HEK293T (cell line): ENCODE data around the gene SP140L.
"Not testable (repeated sequence)": the region's sequence is repeated elsewhere in the genome, so short reads cannot be mapped to it uniquely, and the experiment has no call there.

Experiments
- CTCF ChIA-PET: fragments of 350-600 bp; formaldehyde crosslinking; extraction: SDS; loops from one replicate; lab custom pipeline; 2021; ENCODE audit warnings: antibody characterized with exemption, inconsistent platforms; lab: Yijun Ruan, JAX
- POLR2A ChIA-PET: fragments of 350-600 bp; formaldehyde crosslinking; extraction: SDS; loops from one replicate; lab custom pipeline; 2020; ENCODE audit warnings: antibody characterized with exemption, inconsistent platforms; lab: Yijun Ruan, JAX
- DNase-seq: peaks from one replicate; pipeline ENCODE4 v3.0.0; 2012; ENCODE audit warnings: mixed read lengths; ENCODE audit errors: extremely low spot score
- ARNT ChIP-seq: fragments of 450-650 bp; IDR thresholded peaks from 2 replicates; pipeline ENCODE4 v1.6.1; 2017; ENCODE audit warnings: mild to moderate bottlenecking
- BHLHE40 ChIP-seq: fragments of 450-650 bp; IDR thresholded peaks from 2 replicates; pipeline ENCODE4 v1.6.1; 2016; ENCODE audit warnings: mild to moderate bottlenecking, moderate library complexity, borderline replicate concordance
- CTBP1 ChIP-seq: fragments of 450-650 bp; IDR thresholded peaks from 2 replicates; pipeline ENCODE4 v1.6.1; 2016; ENCODE audit warnings: borderline replicate concordance
- ELF4 ChIP-seq: fragments of 450-650 bp; IDR thresholded peaks from 2 replicates; pipeline ENCODE4 v1.6.1; 2017; ENCODE audit warnings: antibody characterized with exemption
- FOXA1 ChIP-seq: fragments of 450-650 bp; IDR thresholded peaks from 2 replicates; pipeline ENCODE4 v1.6.1; 2016; ENCODE audit warnings: mild to moderate bottlenecking
- FOXK2 ChIP-seq: fragments of 450-650 bp; IDR thresholded peaks from 2 replicates; pipeline ENCODE4 v1.6.1; 2016; ENCODE audit warnings: mild to moderate bottlenecking
- FOXM1 ChIP-seq: fragments of 450-650 bp; IDR thresholded peaks from 2 replicates; pipeline ENCODE4 v1.6.1; 2017; ENCODE audit warnings: mild to moderate bottlenecking, borderline replicate concordance
- HDGF ChIP-seq: fragments of 450-650 bp; IDR thresholded peaks from 2 replicates; pipeline ENCODE4 v1.6.1; 2017; ENCODE audit warnings: antibody characterized with exemption, borderline replicate concordance
- L3MBTL2 ChIP-seq: fragments of 450-650 bp; conservative IDR thresholded peaks from 2 replicates; pipeline ENCODE4 v1.6.1; 2016; ENCODE audit warnings: mild to moderate bottlenecking
- LEF1 ChIP-seq: fragments of 450-650 bp; IDR thresholded peaks from 2 replicates; pipeline ENCODE4 v1.6.1; 2017; ENCODE audit warnings: mild to moderate bottlenecking, borderline replicate concordance
- NFRKB ChIP-seq: fragments of 450-650 bp; IDR thresholded peaks from 2 replicates; pipeline ENCODE4 v1.6.1; 2016; ENCODE audit warnings: mild to moderate bottlenecking, moderate library complexity
- PKNOX1 ChIP-seq: fragments of 450-650 bp; IDR thresholded peaks from 2 replicates; pipeline ENCODE4 v1.6.1; 2016
- SP1 ChIP-seq: fragments of 450-650 bp; IDR thresholded peaks from 2 replicates; pipeline ENCODE4 v1.6.1; 2017
- SUZ12 ChIP-seq: fragments of 450-650 bp; IDR thresholded peaks from 2 replicates; pipeline ENCODE4 v1.6.1; 2016; ENCODE audit warnings: mild to moderate bottlenecking
- TARDBP ChIP-seq: fragments of 450-650 bp; IDR thresholded peaks from 2 replicates; pipeline ENCODE4 v1.6.1; 2016
- ZNF384 ChIP-seq: fragments of 450-650 bp; IDR thresholded peaks from 2 replicates; pipeline ENCODE4 v1.6.1; 2016

SP140L gene

GRCh38 chr2:230383453-230383852 is 56.5 kb downstream of the SP140L start:
- ChIA-PET CTCF (no interaction called here), POLR2A (no interaction called here)
- no peak for DNase-seq
- TF ChIP-seq TARDBP (no peak), BHLHE40 (no peak), FOXK2 (no peak), SUZ12 (no peak), LEF1 (no peak), ZNF384 (no peak), FOXM1 (no peak), HDGF (no peak), L3MBTL2 (no peak), ELF4 (no peak), FOXA1 (no peak), SP1 (no peak), NFRKB (no peak), CTBP1 (no peak), PKNOX1 (no peak), ARNT (no peak)

GRCh38 chr2:230384986-230385385 is 58.0 kb downstream of the SP140L start:
- POLR2A ChIA-PET: no interaction called here

GRCh38 chr2:230394301-230394700 is 67.3 kb downstream of the SP140L start:
- ChIA-PET CTCF (no interaction called here), POLR2A (no interaction called here)
- DNase-seq: no peak
- TF ChIP-seq HDGF (no peak), SUZ12 (no peak), LEF1 (no peak), NFRKB (no peak), TARDBP (no peak), PKNOX1 (no peak), FOXA1 (no peak), FOXK2 (no peak), CTBP1 (no peak), SP1 (no peak), ZNF384 (no peak), BHLHE40 (no peak), L3MBTL2 (no peak), ELF4 (no peak), ARNT (no peak), FOXM1 (no peak)

More at GRCh38 chr2:230384986-230385385, 58.0 kb downstream of the SP140L start:
- DNase-seq: no peak
- TF ChIP-seq ARNT: no peak
- TF ChIP-seq FOXA1: no peak
- TF ChIP-seq CTBP1: no peak
- TF ChIP-seq SP1: no peak
- no peak for TF ChIP-seq FOXM1
- TF ChIP-seq FOXK2: no peak
- no peak for TF ChIP-seq ELF4
- no peak for TF ChIP-seq HDGF
- no peak for TF ChIP-seq ZNF384
- TF ChIP-seq L3MBTL2: no peak
- no peak for TF ChIP-seq LEF1
- TF ChIP-seq TARDBP: no peak
- no peak for TF ChIP-seq PKNOX1
- TF ChIP-seq SUZ12: no peak
- CTCF ChIA-PET: no interaction called here

- CTCF ChIA-PET, POLR2A ChIA-PET, DNase-seq: not testable (repeated sequence)
Measured at GRCh38 chr2:230398698-230399097, 71.7 kb downstream of the SP140L start.

- no peak for DNase-seq
- no peak for TF ChIP-seq BHLHE40
- TF ChIP-seq FOXM1: no peak
- no peak for TF ChIP-seq CTBP1
- no peak for TF ChIP-seq PKNOX1
- TF ChIP-seq HDGF: no peak
- no peak for TF ChIP-seq SP1
- TF ChIP-seq LEF1: no peak
- no peak for TF ChIP-seq L3MBTL2
- TF ChIP-seq ARNT: no peak
- TF ChIP-seq NFRKB: no peak
- CTCF ChIA-PET: no interaction called here
- POLR2A ChIA-PET: no interaction called here
Measured at GRCh38 chr2:230400041-230400440, 73.0 kb downstream of the SP140L start.

GRCh38 chr2:230400454-230400853 is 73.5 kb downstream of the SP140L start:
- no peak for TF ChIP-seq CTBP1
- CTCF ChIA-PET: no interaction called here
- POLR2A ChIA-PET: no interaction called here
- DNase-seq: no peak

GRCh38 chr2:230401026-230401425 is 74.0 kb downstream of the SP140L start:
- POLR2A ChIA-PET, DNase-seq, CTCF ChIA-PET: not testable (repeated sequence)
